Amygdala (tissue), 56 donors: Measurements from ENCODE around the gene SH3RF3.

ENCODE experiments used
- DNase-seq, 56 donors: peaks; one replicate each; lab custom pipeline; 2025; lab: John Stamatoyannopoulos, UW

SH3RF3 gene

DNA sequence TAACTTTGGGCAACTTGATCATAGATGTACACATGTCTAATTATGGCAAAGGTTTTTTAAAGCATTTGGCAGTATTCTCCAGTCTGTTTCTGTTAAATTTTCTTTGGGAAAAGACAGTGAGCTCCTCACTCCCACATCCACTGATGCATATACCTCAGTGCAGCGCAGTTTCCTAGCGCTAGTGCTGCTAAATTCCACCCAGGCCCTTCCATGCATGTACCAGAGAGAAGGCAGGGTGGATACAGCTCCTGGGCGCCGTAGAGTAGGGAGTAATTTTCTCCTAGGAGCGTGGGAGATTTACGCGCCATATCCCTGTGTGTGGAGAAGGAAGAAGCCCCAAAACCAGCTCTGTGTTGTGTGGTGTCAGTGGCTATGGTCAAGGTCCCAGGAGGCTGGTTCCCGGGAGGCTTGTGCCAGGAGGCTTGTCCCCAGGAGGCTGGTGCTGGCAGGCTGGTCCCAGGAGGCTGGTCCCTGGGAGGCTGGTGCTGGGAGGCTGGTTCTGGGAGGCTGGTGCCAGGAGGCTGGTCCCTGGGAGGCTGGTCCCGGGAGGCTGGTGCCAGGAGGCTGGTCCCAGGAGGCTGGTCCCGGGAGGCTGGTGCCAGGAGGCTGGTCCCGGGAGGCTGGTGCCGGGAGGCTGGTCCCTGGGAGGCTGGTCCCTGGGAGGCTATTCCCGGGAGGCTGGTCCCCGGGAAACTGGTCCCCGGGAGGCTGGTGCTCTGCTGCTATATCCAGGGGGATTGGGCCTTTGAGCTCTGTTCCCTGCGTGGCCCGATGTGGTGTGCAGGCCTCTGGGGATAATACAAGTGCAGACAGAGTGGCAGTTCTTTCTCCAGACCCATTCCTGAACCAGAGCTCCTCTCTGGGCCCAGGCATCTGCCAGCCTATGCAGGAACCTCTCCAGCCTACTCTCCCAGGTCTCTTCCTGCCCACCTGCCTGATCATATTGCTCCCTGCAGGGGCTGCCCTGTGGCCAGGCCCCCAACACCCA lies 323.6 kb downstream of the SH3RF3 start:
- DNase-seq, result peak in 1 of 56 donors; percentile 14

GRCh38 chr2:109453371-109453995 lies 324.5 kb downstream of the SH3RF3 start:
- no peak for DNase-seq

- no peak for DNase-seq
Observed at GRCh38 chr2:109454304-109454703, 325.3 kb downstream of the SH3RF3 start.

GRCh38 chr2:109454765-109455394 lies 325.9 kb downstream of the SH3RF3 start:
- DNase-seq, result no peak

DNA sequence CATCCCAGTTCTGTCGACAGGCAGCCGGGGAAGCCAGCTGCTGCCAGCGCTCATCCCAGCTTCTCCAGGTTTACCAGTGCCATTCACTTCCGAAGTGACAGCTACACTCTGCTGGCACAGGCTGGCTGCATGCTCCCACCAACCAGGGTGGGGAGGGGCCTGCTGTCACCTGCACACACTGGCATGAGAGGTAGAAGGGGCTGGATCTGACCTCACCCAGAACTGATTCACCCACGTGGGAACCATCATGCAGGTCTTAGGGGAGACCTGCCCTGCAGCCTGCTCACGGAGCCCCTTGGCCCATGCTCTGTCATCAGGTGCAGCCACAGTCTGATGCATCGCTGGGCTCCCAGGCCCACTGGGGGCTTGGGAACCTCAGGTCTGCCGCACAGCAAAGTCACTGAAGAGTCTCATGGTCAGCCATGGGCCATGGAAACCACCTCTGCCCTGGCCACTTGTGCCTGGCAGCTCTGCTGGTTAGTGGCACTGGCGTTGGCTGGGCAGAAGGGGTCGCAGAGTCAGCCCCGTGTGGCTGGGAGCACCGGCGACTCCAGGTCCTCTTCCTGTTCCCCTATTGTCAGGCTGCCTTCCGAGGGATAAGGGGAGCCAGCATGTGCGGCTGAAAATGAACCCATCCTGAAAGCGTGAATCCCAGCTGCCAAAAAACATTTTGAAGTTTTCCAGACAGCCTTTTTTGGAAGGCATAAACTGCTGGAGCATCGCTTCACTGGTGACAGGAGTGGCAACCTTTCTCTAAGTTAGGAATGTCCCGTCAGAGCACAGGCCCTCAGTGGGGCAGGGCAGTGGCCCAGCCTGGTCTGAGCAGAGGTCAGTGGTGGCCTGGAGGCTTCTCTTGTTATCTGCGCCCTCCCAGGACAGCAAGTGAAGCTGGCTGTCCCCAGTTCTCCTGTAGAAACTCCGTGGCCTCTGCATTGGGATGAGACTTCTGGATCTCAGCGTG lies 327.0 kb downstream of the SH3RF3 start:
- no peak for DNase-seq

DNA sequence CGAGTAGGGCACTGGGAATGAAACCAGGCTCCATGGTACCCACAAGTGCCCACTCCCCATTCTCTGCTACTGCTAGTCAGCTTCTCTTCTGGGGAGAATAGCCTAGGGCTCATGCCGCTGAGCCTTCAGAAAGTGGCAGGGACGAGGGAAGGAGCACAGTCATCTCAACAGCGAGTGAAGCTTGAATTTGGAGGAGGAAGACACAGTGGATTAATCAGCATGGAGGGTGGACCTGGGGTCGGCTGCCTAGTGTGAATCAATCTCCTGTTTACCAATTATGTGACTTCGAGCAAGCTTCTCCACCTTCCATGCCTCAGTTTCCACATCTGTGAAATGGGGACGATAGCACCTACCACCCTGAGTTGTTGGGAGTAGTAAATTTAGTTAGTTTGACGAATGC lies 327.8 kb downstream of the SH3RF3 start:
- DNase-seq, result no peak

DNA sequence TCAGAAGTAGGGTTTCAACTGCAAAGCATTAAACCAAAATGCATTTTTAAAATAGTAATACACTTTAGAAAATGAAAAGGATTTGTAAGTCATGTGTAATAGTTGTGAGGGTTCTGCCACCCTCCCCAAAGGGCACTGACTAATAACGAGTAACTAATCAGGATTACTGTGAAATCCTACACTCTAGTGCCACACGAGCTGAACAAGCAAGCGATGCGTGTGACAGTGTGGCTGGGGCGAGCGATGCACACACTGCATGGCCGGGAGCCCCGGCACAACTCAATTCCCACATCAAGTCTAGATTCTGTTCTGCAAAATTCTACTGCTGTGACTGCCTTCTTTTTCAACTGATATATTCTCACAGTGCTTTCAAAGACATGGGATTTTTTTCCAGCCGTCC lies 328.4 kb downstream of the SH3RF3 start:
- no peak for DNase-seq

- no peak for DNase-seq
Observed at GRCh38 chr2:109457794-109458193, 328.8 kb downstream of the SH3RF3 start.

GRCh38 chr2:109458512-109458911 lies 329.5 kb downstream of the SH3RF3 start:
- DNase-seq, result no peak

DNA sequence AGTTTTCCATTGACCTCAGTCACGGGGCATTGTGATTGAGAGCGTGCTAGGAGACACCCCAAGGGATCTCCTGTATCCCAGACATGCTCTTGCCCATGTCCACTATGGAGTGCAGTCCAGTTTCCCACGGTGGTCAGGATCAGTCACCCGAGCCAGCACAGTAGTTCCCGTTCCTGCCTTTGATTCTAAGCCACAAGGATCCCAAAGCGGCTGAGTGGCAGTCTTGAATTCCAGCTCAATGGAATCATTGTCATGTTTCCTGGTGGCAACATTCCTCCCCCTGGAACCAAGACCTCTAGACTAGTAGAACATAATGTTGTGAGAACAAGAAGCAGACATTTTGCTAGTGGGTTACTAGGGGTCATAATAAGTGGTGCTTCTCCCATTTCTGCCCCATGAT lies 330.5 kb downstream of the SH3RF3 start:
- DNase-seq, result no peak

DNA sequence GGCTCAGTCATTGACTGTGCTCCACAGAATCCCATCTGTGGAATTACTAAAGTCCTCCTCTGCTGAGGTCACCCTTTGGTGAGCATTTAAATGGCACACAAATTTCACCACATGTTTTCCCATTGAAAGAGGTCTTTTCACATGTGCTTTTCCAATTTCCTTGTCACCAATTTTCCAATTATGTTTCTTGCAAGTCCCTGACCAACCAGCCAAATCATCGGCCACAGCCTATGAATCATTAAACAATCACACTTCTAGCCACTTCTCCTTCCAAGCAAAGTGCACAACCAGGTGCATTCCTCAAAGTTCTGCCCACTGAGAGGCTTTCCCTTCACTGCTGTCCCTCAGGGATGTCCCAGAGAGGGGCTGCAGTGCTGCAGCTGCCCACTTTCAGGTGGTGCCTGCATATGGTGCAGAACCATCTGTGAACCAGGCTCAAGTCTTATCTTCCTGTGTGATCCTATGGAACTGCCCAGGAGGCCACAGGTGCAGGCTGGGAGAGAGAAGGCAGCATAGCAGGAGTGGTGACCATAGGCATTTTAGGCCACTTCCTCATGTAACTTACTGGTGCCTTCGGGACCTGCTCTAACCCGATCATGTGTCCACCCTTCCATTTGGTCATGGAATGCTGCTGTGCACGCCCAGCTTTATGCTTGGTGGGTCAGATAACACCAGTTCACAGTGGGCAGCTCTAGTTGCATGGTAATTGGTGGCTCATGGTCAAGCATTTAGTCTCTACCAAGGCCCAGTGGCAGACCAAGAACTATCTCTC lies 331.7 kb downstream of the SH3RF3 start:
- DNase-seq, result no peak

GRCh38 chr2:109463236-109463635 lies 334.2 kb downstream of the SH3RF3 start:
- no peak for DNase-seq

- no peak for DNase-seq
Observed at GRCh38 chr2:109463891-109464290, 334.9 kb downstream of the SH3RF3 start.

DNA sequence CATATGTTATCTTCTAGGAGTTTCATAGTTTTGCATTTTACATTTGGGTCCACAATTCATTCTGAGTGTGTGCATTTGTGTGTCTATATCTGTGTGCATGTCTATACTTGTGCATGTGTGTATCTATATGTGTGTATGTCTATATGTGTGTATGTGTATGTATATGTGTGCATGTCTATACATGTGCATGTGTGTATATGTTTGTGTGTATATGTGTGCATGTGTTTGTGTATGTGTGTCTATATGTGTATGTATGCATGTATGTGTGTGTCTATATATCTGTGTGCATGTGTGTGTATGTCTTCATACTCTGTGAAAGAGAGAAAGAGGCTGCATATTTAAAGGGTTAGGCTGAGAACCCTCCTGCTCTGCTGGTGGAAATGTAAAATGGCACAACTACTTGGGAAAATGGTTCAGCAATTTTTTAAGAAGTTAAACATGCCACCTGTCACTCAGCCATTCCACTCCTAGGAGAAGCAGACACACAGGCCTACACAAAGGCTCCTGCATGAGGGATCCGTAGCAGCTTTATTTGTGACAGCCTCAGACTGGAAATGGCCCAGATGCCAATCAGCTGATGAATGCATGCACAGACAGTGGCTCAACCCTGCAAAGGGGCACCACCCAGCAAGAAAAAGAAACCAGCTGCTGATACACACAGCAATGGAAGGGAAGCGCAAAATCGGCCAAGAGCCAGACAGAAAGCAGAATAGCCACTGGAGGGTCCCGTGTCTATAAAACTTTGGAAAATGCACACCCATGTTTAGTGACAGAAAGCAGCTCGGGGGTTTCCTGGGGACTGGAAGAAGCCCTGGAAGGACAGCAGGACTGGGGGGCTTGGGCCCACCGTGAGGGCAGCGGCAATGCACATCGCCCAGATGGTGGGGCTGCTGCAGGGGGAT lies 337.9 kb downstream of the SH3RF3 start:
- DNase-seq, result peak in 26 of 56 donors; percentile 20 to 73 (median 34)

DNA sequence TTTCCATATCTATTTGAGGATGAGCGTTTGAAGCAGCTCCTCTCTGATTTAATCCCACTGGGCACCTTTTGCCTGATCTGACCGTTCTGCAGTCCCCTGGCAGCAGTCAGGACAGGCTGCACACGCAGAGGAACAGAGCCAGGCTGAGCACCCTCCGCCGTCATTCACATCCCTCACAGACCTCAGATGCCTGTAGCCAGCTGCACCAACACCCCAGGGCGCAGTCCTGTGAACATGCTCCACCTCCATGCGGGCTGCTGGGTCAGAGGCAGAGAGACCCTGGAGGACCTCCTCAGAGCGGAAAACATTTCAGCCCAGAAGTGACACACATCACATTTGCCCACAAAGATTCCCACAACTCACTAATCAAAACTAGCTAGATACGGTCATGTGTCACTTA lies 338.7 kb downstream of the SH3RF3 start:
- no peak for DNase-seq

- no peak for DNase-seq
Observed at GRCh38 chr2:109468893-109469292, 339.9 kb downstream of the SH3RF3 start.

DNA sequence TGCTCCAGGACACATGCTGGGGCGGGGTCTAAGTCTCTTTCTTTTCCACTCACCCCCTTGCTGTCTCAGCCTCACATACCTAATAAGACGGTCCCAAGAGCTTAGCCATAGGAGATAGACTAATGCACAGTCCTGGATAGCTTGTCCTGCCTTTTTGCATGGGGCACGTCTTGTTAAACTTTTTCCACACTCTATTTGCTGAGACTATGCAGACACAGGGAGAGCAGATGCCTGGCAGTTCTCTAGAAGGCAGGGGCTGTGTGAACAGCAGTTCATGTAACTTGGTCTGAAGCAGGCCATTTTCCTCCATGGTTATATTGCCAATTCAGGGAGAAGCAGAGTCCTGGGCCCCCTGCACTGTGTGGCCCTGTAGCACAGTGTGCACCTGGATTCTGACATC lies 342.7 kb downstream of the SH3RF3 start:
- no peak for DNase-seq

DNA sequence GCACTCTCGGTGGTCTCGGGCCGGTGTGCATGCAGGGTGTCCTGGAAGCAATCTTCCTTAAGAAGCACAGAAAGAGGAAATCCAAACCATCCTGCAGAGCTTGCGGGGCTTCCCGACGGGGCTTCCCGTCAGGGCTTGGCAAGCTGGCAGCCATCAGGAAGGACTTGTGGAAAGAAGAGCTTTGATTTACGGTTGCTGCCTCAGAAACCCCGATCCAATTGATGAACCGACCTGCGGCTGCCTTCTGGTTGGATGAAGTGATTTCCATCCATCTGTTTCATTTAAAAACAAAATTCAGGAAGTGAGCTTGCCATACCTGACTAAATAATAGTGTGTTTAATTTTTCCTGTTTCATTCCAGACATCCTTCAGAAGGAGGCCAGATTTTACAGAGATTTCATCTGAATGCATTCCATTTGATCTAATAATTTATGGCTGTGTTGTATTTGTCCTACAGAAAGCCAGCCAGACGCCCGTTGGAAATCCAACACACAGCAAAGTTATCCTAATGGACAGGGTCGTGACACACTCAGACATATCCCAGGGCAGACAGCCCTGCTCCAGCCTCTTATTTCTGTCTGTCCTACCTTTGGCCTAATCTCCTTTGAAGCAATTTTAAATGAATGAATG lies 343.4 kb downstream of the SH3RF3 start:
- DNase-seq, result no peak
